Right ventricle myocardium superior (tissue), 1 donor: ENCODE data around the gene BCL2. TPM values are rescaled to one million over a fixed set of nuclear protein-coding genes. Genes with fewer than 3 reads are reported as not detected.

Source experiments
- ATAC-seq: fragments of 200-7000 bp; cut with Tn5 transposase; one replicate; pipeline ENCODE4 v1.9.1; 2020; ENCODE audit warnings: mild to moderate bottlenecking; ENCODE audit not compliant: poor library complexity
- DNase-seq: peaks from one replicate; pipeline ENCODE4 v3.0.0-alpha.2; 2020
- intact Hi-C: fragments of 100-400 bp; cut with DNase I; formaldehyde crosslinking; loops from one replicate; pipeline ENCODE4 v1.11.2; 2022
- total RNA-seq: library from RNA; stranded (reverse); fragmentation: NEBNext Ultra II Directional; extraction: Animal tissue kit (Norgen Biotek cat#: 25700); gene quantifications from one replicate; pipeline ENCODE4 v1.2.1, GENCODE V29; 2021
- donor health status: DM: no; HTN: yes; CAD: no; lungs with severe emphysema.

BCL2 gene
- total RNA-seq, 1 donor from 2014 or later, result 9.0 TPM

DNA sequence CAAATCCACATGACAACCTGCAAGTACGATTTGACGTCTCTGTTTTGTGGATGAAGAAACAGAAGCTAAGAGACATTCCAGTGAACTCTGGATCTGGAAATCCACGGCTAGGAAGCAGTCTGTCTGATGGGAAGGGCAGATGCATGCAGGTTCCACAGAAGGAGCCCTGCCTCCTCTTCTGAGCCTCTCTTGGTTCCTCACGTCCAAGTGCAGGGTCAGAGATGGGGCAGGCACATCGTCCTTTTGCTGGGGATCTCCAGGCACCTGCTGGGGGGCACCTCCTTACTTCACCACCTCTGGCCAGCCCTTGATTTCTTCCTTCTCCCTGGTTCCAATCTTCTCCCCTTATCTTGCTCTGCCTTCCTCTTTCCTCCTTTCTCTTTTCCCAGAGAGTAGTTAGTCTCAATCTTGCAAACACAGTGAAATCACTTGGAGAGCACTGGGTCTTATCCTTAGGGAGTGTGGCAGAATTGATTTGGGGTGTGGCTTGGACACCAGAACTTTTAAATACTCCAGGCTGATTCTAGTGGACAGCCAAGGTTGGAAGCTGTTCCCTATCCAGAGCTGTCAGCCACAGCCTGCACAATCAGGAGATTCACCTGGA is 137.8 kb downstream of the BCL2 start:
- peak; percentile 28 for ATAC-seq
- intact Hi-C loops, result no loop called here
- DNase-seq, result no peak

DNA sequence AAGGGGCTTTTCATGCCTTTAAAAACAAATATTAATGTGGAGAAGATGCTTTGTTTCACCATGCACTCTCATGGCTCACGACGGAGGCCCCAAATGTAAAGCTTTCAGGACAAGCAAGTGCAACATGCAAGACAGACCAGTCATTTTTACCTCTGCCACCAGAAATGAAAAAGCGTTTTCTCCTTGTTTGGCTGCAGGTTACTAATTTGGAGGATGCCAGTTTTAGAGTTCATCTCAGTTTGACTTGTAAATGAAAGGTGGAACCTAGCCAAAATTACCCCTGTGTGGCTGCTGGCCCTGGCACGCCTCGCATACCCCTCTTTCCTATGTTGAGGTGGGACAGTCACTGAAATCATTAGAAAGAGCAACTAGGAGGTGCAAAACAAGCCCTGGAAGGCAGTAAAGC is 138.6 kb downstream of the BCL2 start:
- ATAC-seq, result no peak

DNA sequence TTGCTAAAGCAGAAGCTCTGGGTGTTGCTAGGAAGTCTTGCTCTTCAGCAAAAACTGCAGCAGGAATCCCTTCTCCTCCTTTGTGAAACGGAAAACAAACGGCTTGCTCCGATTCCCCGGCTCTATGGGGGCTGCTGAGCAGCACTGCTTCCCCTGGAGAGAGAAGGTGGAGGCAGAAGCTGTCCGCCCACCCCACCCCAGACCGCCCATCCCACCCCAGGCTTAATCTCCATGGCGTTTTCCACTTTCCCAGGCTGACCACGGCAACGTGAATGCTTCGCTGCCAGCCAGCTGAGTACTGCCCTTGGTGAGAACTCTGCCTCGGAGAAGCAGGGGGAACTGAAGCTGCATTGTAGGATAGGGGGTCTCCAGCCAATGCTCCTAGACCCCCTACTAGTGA is 139.2 kb downstream of the BCL2 start:
- intact Hi-C loops, result no loop called here
- DNase-seq (no peak), ATAC-seq (no peak)

More for the DNA sequence above, 138.6 kb downstream of the BCL2 start:
- no peak for DNase-seq
- intact Hi-C loops, result no loop called here

DNA sequence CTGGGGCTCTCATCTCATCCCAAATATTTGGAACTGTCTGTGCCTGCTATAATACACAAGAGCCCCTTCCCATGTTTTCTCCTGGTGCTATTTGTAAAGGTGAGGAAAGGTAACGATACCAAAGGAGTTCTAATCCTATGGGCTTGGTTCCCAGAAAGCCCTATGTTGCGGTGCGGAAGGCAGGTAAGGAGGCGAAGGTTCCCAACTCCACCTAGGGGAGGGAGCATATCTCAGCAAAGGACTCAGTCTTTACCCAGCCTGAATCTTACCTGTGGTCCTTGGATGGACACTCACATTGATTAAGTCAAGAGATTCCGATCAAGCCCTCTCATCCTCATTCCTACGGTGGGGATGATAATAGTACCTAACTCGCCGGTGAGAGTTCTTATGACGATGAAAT is 140.1 kb downstream of the BCL2 start:
- DNase-seq (no peak), ATAC-seq (no peak)
- intact Hi-C loops, result no loop called here

DNA sequence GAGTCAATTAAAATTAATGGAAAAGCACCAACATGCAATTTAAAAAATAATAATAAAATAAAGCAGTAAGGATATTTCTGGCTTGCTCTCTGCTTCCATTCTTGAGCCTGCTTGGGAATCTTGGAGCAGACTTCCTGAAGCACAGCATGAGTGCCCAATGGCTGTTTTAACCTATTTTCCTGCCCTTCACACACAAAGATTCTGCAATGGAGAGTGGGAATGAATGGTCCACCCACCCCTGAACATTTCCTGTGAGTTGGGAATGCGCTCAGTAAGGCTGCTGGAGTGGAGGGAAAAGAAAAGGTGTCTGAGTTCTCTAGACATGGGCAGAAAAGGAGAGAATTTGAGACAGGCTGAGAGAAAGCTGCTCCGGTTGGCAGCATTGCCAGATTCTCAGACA is 140.6 kb downstream of the BCL2 start:
- intact Hi-C loops, result no loop called here
- ATAC-seq (no peak), DNase-seq (no peak)

DNA sequence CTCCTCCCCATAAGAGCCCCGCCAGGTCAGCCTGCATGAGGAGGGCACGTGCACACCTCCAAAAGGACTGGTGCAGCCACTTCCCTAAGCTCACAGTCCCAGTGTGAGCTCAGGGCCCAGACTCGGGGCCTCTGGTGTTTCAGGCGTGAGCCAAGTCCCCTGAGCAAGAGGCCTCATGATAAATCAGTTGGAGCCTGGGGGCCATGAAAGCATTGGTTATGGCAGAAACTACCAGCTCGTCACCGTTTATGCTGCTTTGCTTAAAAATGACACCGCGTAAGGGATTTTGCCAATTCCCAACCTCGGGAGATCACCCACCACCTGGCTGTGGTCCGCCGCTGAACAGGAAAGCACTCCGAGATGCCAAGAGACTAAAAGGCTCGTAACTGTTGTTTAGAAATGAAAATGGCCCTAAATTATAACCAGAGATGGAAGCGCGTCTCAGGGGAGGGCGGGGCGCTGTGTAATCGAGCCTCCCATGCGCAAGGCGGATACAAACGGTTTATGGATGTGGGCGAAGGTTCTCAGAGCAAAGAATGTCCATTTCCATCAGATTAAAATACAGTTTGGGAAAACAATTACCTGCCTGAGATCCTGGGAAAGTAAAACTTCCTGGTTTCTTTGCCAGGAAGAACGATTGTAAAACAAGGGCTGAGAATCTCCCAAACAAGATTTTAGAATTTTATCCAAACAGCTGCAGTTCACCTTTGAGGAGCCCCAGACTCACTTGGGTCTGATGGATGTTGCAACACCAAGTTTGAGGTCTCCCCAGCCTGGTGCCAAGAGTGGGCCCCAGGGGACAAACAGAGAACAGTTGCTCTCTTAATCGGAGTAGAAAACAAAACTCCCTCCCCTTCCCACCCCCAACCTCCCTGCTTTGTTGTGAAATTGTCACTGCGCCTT is 141.4 kb downstream of the BCL2 start:
- DNase-seq (peak; percentile 87), ATAC-seq (peak; percentile 79)

DNA sequence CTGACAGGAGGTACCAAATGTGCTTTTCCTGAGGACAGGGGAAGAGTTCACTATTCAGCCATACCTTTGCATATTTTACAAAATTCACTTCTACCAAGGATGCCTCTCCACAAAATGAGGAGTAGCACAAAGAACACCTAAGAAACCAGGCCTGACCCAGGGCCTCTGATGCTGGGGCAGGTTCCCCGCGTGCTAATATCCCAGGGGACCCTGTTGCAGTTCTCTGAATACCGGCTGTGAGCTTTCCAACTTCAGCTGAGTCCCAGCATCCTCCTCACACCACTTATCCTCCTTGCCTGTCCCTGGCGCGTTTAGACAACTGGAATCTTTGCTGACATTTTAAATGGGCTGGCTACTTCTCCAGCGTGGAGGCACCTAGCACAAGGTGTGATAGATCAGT is 142.3 kb downstream of the BCL2 start:
- no peak for DNase-seq
- ATAC-seq, result no peak
- intact Hi-C loops, result no loop called here

More for the DNA sequence above, 141.4 kb downstream of the BCL2 start:
- intact Hi-C loops, result no loop called here

DNA sequence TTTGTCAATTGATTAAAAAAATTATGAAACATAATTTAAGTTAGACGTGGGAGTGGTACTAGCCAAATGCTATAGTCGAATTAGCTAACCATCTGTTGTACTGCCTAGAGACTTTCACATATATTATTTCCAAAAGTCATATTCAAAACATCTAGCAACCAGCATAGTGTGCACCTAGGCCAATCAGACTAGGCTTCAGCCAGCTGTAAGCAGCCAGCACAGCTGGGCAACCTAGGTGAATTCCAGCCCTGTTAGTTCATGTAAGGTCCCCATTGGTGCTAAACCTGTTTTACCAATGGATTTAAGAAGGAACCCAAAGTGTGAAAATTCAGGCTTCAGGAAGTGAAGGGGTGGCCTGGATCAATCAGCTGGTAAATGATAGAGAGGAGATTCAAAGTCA is 144.3 kb downstream of the BCL2 start:
- no peak for ATAC-seq
- intact Hi-C loops, result no loop called here
- no peak for DNase-seq

DNA sequence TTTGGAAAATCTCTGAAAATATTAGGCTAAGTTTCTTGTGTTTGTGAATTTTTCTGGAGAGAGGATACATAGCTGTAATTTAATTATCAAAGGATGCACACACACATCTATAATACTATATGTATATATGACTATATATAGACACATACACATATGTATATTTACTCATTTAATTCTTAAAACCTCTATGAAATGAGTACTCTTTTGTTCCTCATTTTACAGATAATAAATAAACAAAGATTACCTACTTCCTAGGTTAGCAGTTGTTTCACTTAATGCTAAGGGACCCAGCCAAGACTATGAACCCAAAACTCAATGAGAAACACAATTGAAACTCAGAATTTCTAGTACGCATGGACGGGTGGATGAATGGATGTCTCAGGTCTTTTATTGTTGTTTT is 145.6 kb downstream of the BCL2 start:
- intact Hi-C loops, result no loop called here
- no peak for DNase-seq
- ATAC-seq, result no peak

DNA sequence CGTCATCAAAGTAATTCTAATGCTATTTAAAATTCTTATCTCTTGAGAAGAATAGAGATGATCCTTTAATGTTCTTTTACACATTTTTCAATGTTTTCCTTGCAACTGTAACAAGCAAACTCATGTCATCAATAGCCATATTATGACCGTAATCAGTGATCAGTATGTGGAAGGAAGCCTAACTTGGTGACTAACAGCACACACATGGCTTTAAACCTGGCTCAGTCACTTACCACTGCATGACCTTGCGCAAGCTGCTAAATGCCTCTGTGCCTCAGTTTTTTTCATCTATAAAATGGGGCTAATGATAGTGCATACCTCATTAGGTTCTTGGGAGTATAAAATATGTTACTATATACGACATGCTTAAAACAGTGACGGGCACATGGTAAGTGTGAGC is 149.7 kb downstream of the BCL2 start:
- intact Hi-C loops, result no loop called here
- no peak for ATAC-seq
- DNase-seq, result no peak

DNA sequence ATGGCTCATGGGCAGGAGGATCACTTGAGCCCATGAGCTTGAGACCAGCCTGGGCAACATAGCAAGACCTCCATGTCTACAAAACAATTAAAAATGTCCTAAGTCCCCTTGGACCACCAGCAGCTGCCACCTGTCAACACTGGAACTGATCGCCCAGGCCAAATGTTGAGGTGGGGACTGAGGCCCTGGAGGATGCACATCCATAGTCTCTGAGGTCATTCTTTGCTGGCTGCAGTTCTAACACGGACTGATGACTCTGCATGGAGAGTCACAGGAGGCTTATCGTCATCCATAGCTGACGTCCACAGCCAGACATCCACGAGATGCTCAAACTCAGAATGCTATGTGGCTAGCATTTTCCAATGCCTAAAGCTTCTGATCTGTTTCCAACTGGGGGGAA is 151.3 kb downstream of the BCL2 start:
- intact Hi-C loops, result no loop called here
- peak; percentile 25 for ATAC-seq

DNA sequence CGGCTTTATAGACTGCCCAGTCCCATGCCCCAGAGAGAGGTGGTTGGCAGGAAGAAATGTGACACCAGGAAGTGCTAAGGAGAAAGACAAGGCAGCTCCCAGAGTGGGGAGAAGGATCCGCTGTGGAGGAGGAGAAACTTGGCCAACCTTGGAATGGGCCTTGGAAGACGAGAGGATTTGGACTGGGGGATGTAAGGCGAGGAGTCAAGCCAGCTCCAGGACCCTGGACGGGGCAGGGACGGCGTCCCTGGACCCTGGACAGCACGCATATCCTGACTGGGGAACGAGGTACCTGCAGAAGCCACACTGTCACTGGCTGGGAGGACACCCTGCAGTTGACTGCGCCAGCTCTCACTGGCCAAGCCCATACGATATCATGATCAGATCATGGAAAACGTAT is 153.4 kb downstream of the BCL2 start:
- ATAC-seq (no peak), DNase-seq (no peak)
- intact Hi-C loops, result no loop called here

More for the DNA sequence above, 151.3 kb downstream of the BCL2 start:
- no peak for DNase-seq

DNA sequence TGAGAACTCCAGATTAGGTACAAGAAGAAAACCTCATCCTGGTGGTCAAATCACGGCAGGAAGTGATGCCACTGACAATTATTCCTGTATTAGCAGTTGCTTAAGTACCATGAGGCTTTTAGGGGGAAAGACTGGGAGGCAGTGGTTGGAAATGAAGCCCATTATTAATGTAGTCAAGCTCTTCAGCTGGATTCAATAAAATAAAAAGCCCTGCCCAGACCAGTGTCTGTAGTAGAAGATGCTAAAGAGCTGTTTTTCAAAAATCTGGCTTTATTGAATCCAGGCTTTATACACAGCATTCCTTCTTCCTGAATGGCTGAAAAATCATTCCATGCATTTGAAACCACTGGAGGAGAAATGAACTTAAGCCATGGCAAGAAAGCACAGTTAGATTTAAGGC is 155.2 kb downstream of the BCL2 start:
- DNase-seq (no peak), ATAC-seq (no peak)
- intact Hi-C loops, result no loop called here

DNA sequence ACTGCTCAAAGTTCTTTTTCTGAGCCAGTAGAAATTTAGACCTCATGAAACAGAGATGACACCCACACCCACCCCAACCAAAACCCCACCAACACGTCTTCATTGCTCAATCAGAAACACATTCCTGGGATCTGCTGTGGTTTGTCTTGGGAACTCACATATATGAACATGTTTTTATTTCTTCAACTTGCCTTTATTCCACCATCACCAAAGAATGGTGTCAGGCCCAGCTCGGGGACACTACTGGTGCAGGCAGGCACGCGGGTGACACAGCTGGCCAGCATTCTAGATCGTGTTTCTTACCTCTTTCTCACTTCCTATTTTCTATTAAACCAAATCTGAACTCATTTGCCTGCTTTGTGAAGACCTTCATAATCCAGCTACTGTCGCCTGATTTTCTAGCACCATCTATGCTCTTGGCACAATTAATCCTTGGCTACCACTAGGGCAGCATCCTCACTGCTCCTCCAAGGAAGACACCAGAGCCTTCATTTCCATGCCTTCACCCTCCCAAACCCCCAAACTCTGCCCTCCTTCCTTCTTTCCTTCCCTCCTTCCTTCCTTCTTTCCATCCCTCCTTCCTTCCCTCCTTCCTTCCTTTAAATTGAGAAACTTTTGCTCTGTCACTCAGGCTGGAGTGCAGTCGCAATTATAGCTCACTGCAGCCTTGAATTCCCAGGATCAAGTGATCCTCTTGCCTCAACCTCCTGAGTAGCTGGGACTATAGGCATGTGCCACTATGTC is 157.1 kb downstream of the BCL2 start:
- ATAC-seq (peak; percentile 14), DNase-seq (no peak)
- intact Hi-C loops, result no loop called here

DNA sequence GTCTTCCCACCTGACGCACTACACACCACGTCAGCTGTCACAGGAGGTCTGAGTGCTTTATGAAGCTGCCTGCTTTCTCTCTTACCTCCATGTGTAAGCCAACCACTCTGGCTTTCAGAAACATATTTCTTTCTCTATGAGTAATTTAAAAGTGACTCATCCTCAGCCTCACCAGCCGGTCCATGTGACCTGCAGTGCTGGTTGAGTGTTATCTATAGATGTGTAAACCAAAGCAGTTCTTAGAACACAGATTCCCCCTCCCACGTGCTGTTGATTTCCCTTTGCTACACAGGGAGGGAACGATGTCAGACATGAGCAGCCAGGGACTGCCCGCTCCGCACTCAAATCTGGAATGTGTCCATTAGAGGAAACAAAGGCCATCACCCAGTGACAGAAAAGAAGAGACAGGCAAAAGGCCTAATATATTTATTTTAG is 157.8 kb downstream of the BCL2 start:
- ATAC-seq, result peak; percentile 84
- peak; percentile 62 for DNase-seq
- intact Hi-C loops, result no loop called here

DNA sequence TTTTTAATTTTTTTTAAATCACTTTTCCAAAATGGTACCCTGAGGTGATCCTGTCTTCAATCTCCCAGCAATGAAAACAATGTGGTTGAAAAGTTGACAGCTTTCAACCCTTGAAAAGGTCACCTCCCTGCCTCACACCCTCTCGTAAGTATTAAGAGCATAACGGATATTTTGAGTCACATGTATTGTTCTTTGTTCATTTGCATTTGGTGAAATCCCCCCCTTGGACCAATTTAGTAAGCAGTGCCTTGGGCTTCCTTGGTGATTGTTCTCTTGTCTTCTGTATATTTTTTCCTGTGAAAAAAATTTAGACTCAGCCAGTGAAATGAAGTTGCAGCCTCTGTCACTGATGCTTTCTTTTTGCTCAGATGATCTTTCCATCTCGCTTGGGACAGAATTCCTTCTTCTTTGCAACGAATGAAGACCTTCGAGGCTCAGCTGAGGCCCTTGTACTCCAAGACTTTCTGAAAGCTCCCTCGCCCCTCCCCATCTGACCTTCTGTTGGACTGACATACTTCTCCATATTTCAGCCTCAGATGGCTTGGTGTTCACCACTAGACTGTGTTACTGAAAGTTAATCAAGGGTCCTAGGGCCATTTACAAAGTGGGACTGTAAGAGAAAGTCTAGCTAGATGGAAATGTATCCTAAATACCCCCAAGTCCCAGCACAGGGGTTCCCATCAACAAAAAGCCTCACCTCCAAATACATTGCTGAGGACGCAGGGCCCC is 158.4 kb downstream of the BCL2 start:
- ATAC-seq (no peak), DNase-seq (no peak)
- intact Hi-C loops, result no loop called here

DNA sequence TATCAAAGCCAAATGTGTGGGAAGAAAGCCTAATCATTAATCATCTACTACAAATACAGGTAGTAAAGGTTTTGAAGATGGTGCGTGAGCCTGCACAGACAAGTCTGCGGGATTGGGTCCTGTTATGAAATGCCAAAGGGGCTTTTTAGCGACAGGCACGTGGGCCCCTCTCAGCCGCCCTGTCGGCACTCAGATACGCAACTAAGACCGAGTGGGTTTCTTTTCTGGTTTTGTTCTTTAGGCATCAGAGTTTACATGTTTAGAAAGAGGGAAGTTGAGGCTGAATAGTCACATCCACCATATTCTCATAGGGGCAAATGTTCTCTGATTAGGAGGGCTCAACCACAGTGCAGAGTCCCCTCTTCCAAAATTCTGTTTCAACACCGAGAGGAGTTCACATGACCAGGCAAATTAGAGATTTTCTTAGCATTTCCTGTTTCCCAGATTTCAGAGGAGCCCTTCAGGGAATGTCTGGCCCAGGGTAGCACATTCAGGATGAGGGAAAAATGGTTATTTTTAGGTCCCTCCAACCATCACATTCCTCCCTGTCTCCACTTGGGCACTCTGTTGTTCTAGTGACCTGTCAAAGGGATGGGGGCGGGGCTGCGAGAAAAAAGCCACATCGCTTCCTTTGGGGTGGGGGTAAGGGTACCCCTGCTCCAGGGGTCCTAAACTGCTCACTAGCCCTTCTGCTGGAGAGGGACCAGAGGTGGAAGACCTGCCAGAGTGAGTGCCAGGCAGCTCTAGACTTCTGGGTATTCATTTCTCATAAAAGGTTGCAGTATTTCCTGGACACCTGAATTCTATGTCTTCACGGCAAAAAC is 159.2 kb downstream of the BCL2 start:
- intact Hi-C loops, result no loop called here
- DNase-seq (no peak), ATAC-seq (no peak)

DNA sequence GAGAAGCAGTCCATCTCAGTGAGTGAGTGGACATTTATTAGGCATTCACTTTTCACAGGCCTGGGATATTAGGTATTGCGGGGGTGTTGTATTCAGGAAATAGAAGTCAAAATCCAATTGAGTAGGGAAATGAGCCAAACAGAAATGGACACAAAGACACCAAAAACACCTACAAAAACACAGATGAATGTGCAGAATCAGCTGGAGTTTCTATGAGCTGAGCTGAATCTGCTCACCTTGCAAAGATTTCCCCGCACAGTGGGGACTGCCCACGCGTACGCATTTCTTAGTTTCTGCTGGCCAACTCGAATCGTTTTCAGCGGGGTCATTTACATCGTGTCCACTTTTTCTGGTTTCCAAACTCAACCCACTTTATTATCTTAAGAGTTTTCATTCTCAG is 160.0 kb downstream of the BCL2 start:
- intact Hi-C loops, result no loop called here
- no peak for ATAC-seq
- no peak for DNase-seq
